GM18505 (cell line): ENCODE data around the gene CYP4A22.

ENCODE experiments used
- ATAC-seq: cut with Tn5 transposase; IDR thresholded peaks from one replicate; pipeline ENCODE4 v1.9.1; 2021; ENCODE audit not compliant: unreplicated experiment
- POLR2A ChIP-seq: IDR thresholded peaks from 4 replicates; pipeline ENCODE4 v1.6.1; 2011; ENCODE audit warnings: borderline replicate concordance; ENCODE audit not compliant: insufficient read depth, insufficient read length; ENCODE audit errors: extremely low read depth

Gene CYP4A22

GRCh38 chr1:47178020-47178419 is 40.8 kb downstream of the CYP4A22 start:
- ATAC-seq = no peak
- TF ChIP-seq POLR2A = no peak

- ATAC-seq = no peak
- TF ChIP-seq POLR2A = no peak
Observed at GRCh38 chr1:47178654-47179016, 41.4 kb downstream of the CYP4A22 start.

GRCh38 chr1:47179017-47179987 is 42.1 kb downstream of the CYP4A22 start:
- ATAC-seq = peak; percentile 70
- no peak for TF ChIP-seq POLR2A

GRCh38 chr1:47179988-47180563 is 42.8 kb downstream of the CYP4A22 start:
- no peak for TF ChIP-seq POLR2A
- ATAC-seq = no peak

- ATAC-seq = no peak
- no peak for TF ChIP-seq POLR2A
Observed at GRCh38 chr1:47180603-47181094, 43.4 kb downstream of the CYP4A22 start.

GRCh38 chr1:47181095-47181954 is 44.1 kb downstream of the CYP4A22 start:
- TF ChIP-seq POLR2A = no peak
- ATAC-seq = no peak

- no peak for TF ChIP-seq POLR2A
- no peak for ATAC-seq
Observed at GRCh38 chr1:47181955-47182675, 44.9 kb downstream of the CYP4A22 start.

GRCh38 chr1:47182676-47183235 is 45.5 kb downstream of the CYP4A22 start:
- ATAC-seq = no peak
- no peak for TF ChIP-seq POLR2A

- no peak for TF ChIP-seq POLR2A
- no peak for ATAC-seq
Observed at GRCh38 chr1:47183308-47184089, 46.3 kb downstream of the CYP4A22 start.

GRCh38 chr1:47184090-47184821 is 47.0 kb downstream of the CYP4A22 start:
- ATAC-seq = no peak
- no peak for TF ChIP-seq POLR2A
